Thoracic aorta (tissue), 2 donors: Measurements from ENCODE around the gene INPP5D. TPM values are rescaled to one million over a fixed set of nuclear protein-coding genes. Genes with fewer than 3 reads are reported as not detected.

Experiments used
- ATAC-seq: fragments of 150-250 bp; one replicate; pipeline ENCODE4 v1.8.0; 2017; ENCODE audit warnings: low read depth; ENCODE audit not compliant: insufficient number of reproducible peaks, low FRiP score
- DNase-seq: peaks from one replicate; pipeline ENCODE4 v3.0.0-alpha.2; 2020; ENCODE audit warnings: low spot score
- H3K27ac ChIP-seq, 2 donors: fragments of 200-600 bp; sonication (generic); 1 replicate in 1 of 2; 2 replicates in 1 of 2; pipeline ENCODE4 v1.5.1; 2016; ENCODE audit warnings: mild to moderate bottlenecking in 2 of 2, moderate library complexity in 2 of 2
- H3K27me3 ChIP-seq: fragments of 200-600 bp; sonication (generic); replicated peaks from 2 replicates; pipeline ENCODE4 v1.6.0; 2016; ENCODE audit warnings: mild to moderate bottlenecking; ENCODE audit not compliant: insufficient read depth
- H3K36me3 ChIP-seq: fragments of 200-600 bp; sonication (generic); one replicate; pipeline ENCODE4 v1.5.1; 2016
- H3K4me1 ChIP-seq, 2 donors: fragments of 200-600 bp; sonication (generic); 1 replicate in 1 of 2; 2 replicates in 1 of 2; pipeline versions ENCODE4 v1.5.1 to v1.6.0; 2016; ENCODE audit warnings: low read depth in 2 of 2, mild to moderate bottlenecking in 1 of 2; ENCODE audit not compliant: control insufficient read depth in 1 of 2
- H3K4me3 ChIP-seq: fragments of 200-600 bp; sonication (generic); 2 replicates; pipeline ENCODE4 v1.5.1; 2016; ENCODE audit warnings: mild to moderate bottlenecking
- H3K9me3 ChIP-seq: fragments of 200-600 bp; sonication (generic); 2 replicates; pipeline ENCODE4 v1.5.1; 2016
- CTCF ChIP-seq: fragments of 200-600 bp; sonication (generic); IDR thresholded peaks from one replicate; pipeline ENCODE4 v1.5.1; 2019; ENCODE audit warnings: antibody characterized with exemption
- total RNA-seq, 2 donors: library from RNA; depleted of rRNA; stranded (reverse); fragments of >200 nt; gene quantifications; one replicate each; pipeline versions ENCODE4 v1.1.0 to v1.2.3, GENCODE V29; 2016

INPP5D gene
- 10 to 100 TPM; 24.2 to 49.7 TPM for total RNA-seq

GRCh38 chr2:233059797-233060500 is at the start of gene INPP5D:
Gene INPP5D, plus strand, starts transcription at chr2:233060342. Its CDS starts 137 bp downstream, at chr2:233060479.
- Histone ChIP-seq H3K27ac (peak within 1 kb of the TSS in 1 of 2 donors; percentile 55), H3K36me3 (no peaks in the 10 kb centered on the region), H3K4me1 (peaks cover 0 to 3% of the 10 kb centered on the region in 2 donors), H3K9me3 (no peaks in the 10 kb centered on the region), H3K4me3 (peak within 1 kb of the TSS; percentile 72), H3K27me3 (no peaks in the 10 kb centered on the region)
- DNase-seq: no peak
- no peak for TF ChIP-seq CTCF
- no peak for ATAC-seq

- Histone ChIP-seq H3K4me3 (no peak overlapping the region), H3K36me3 (no peaks in the 10 kb centered on the region), H3K4me1 (peaks cover 6 to 17% of the 10 kb centered on the region in 2 donors), H3K9me3 (no peaks in the 10 kb centered on the region), H3K27ac (no peak overlapping the region), H3K27me3 (no peaks in the 10 kb centered on the region)
- ATAC-seq (no peak), DNase-seq (no peak)
- TF ChIP-seq CTCF: no peak
Measured at GRCh38 chr2:233010569-233011267, 49.4 kb upstream of the INPP5D start.

- Histone ChIP-seq H3K9me3 (no peaks in the 10 kb centered on the region), H3K4me3 (no peak overlapping the region), H3K4me1 (peaks cover 6 to 17% of the 10 kb centered on the region in 2 donors), H3K27me3 (no peaks in the 10 kb centered on the region), H3K36me3 (no peaks in the 10 kb centered on the region), H3K27ac (no peak overlapping the region)
- ATAC-seq (no peak), DNase-seq (no peak)
- no peak for TF ChIP-seq CTCF
Measured at GRCh38 chr2:233011268-233011650, 48.9 kb upstream of the INPP5D start.

GRCh38 chr2:233011702-233012131 is 48.4 kb upstream of the INPP5D start:
- no peak for DNase-seq
- TF ChIP-seq CTCF: no peak

GRCh38 chr2:233012301-233012971 is 47.7 kb upstream of the INPP5D start:
- peaks cover 6 to 12% of the 10 kb centered on the region in 2 donors for H3K4me1 ChIP-seq
- no peak for TF ChIP-seq CTCF
- no peak for ATAC-seq
- no peak overlapping the region for H3K4me3 ChIP-seq
- no peak overlapping the region for H3K27ac ChIP-seq
- no peaks in the 10 kb centered on the region for H3K27me3 ChIP-seq
- no peaks in the 10 kb centered on the region for H3K9me3 ChIP-seq
- no peaks in the 10 kb centered on the region for H3K36me3 ChIP-seq
- DNase-seq: no peak

More at GRCh38 chr2:233011702-233012131, 48.4 kb upstream of the INPP5D start:
- Histone ChIP-seq H3K9me3 (no peaks in the 10 kb centered on the region), H3K36me3 (no peaks in the 10 kb centered on the region), H3K27ac (no peak overlapping the region), H3K27me3 (no peaks in the 10 kb centered on the region), H3K4me1 (peaks cover 6 to 17% of the 10 kb centered on the region in 2 donors), H3K4me3 (no peak overlapping the region)
- ATAC-seq: no peak
